NOMO-1 treated with dmso at 0.1 percent for 144 hours (cell line): Measurements from ENCODE around the gene ZNF641.
"Not testable (repeated sequence)": the region's sequence is repeated elsewhere in the genome, so short reads cannot be mapped to it uniquely, and the experiment has no call there.

Experiments
- DNase-seq: peaks from one replicate; lab custom pipeline; 2025; ENCODE audit not compliant: unreplicated experiment; lab: John Stamatoyannopoulos, UW

Gene ZNF641

GRCh38 chr12:48336061-48336460 is 14.7 kb downstream of the ZNF641 start:
- DNase-seq = no peak

GRCh38 chr12:48334808-48335207 is 15.9 kb downstream of the ZNF641 start:
- peak; percentile 79 for DNase-seq

GRCh38 chr12:48333680-48334079 is 17.0 kb downstream of the ZNF641 start:
- DNase-seq = not testable (repeated sequence)

GRCh38 chr12:48331399-48331798 is 19.3 kb downstream of the ZNF641 start:
- no peak for DNase-seq

- DNase-seq = no peak
These were observed 21.4 kb downstream of the ZNF641 start for GRCh38 chr12:48329199-48329939.

- DNase-seq = no peak
These were observed 34.2 kb downstream of the ZNF641 start for GRCh38 chr12:48316491-48316890.

GRCh38 chr12:48311313-48311712 is 39.4 kb downstream of the ZNF641 start:
- DNase-seq = no peak

- DNase-seq = no peak
These were observed 43.5 kb downstream of the ZNF641 start for GRCh38 chr12:48307269-48307668.

GRCh38 chr12:48305190-48305589 is 45.5 kb downstream of the ZNF641 start:
- DNase-seq = no peak

- DNase-seq = no peak
These were observed 48.4 kb downstream of the ZNF641 start for GRCh38 chr12:48302161-48302911.

GRCh38 chr12:48300774-48301173 is 49.9 kb downstream of the ZNF641 start:
- DNase-seq = no peak

GRCh38 chr12:48296586-48297282 is 54.0 kb downstream of the ZNF641 start:
- peak; percentile 25 for DNase-seq

GRCh38 chr12:48292040-48292439 is 58.7 kb downstream of the ZNF641 start:
- no peak for DNase-seq

- no peak for DNase-seq
These were observed 59.2 kb downstream of the ZNF641 start for GRCh38 chr12:48291511-48291910.

GRCh38 chr12:48288387-48289268 is 62.1 kb downstream of the ZNF641 start:
- no peak for DNase-seq
